ENCODE results near the gene POU2F3.
"Not testable (repeated sequence)": the region's sequence is repeated elsewhere in the genome, so short reads cannot be mapped to it uniquely, and the experiment has no call there.

The POU2F3 gene

DNA sequence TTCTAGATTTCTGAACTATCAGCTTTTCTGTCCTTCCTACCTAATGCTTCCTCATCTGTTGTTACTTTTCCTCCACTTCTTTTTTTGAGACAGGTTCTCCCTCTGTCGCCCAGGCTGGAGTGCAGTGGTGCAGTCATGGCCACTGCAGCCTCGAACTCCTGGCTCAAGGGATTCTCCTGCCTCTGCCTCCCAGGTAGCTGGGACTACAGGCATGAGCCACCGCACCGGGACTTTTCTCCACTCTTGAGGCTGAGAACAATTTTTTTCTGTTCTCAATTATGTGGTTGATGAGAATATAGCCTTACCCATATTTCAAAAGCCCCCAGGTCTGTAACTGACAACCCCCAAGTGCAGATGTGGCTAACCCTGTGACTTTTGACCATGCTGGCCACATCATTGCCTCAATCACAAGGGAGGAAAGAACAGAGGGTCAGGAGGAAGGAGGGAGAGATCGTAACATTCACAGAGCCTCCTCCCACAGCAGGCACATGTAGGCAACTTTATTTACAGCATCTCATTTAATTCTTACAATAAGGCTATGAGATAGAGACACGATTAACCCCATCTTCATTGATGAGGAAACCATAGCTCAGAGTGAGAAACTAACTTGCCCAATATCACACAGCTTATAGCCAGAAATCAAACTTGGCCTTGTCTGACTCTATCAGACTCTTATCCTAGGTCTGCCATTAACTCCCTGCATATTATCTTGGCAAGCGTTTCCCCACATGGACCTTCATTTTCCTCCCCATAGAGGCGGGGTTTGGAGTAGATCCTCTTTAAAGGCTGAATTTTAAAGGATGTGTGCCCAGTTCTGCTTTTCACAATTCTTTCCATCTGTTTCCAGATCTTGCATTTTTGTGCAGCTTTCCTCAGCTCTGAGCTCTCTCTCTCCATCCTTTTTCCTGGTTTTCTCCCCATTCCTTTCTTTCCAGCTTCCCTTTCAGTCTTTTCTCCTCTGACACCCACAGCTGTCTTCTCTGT lies 9.6 kb downstream of the POU2F3 start:
- TF ChIP-seq, protein P1, sequence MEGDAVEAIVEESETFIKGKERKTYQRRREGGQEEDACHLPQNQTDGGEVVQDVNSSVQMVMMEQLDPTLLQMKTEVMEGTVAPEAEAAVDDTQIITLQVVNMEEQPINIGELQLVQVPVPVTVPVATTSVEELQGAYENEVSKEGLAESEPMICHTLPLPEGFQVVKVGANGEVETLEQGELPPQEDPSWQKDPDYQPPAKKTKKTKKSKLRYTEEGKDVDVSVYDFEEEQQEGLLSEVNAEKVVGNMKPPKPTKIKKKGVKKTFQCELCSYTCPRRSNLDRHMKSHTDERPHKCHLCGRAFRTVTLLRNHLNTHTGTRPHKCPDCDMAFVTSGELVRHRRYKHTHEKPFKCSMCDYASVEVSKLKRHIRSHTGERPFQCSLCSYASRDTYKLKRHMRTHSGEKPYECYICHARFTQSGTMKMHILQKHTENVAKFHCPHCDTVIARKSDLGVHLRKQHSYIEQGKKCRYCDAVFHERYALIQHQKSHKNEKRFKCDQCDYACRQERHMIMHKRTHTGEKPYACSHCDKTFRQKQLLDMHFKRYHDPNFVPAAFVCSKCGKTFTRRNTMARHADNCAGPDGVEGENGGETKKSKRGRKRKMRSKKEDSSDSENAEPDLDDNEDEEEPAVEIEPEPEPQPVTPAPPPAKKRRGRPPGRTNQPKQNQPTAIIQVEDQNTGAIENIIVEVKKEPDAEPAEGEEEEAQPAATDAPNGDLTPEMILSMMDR (IDR thresholded peaks at IDR 0.05; ENCODE audit: low read depth, low read length): no peak
- H3K4me3 ChIP-seq (replicated peaks in 1 of 2; ENCODE audit: low read depth in 2 of 2, low read length in 2 of 2): no peak overlapping the region
- DNase-seq (ENCODE audit: low read depth in 2 of 2): no peak

DNA sequence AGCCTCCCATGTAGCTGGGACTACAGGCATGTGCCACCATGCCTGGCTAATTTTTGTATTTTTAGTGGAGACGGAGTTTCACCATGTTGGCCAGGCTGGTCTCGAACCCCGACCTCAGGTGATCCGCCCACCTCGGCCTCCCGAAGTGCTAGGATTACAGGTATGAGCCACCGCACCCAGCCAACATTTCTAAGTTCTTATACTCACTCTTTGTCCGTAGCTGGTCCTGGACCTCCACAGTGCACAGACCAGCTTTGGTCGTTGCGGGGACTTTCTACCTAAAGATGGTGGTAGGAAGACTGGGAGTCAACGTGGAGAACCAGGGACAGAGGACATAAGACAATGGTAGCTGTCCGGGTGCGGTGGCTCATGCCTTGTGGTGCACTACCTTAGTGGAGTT lies 13.4 kb downstream of the POU2F3 start:
- not testable (repeated sequence) for H3K4me3 ChIP-seq (replicated peaks in 1 of 2; ENCODE audit: low read depth in 2 of 2, low read length in 2 of 2); DNase-seq (ENCODE audit: low read depth in 2 of 2)

DNA sequence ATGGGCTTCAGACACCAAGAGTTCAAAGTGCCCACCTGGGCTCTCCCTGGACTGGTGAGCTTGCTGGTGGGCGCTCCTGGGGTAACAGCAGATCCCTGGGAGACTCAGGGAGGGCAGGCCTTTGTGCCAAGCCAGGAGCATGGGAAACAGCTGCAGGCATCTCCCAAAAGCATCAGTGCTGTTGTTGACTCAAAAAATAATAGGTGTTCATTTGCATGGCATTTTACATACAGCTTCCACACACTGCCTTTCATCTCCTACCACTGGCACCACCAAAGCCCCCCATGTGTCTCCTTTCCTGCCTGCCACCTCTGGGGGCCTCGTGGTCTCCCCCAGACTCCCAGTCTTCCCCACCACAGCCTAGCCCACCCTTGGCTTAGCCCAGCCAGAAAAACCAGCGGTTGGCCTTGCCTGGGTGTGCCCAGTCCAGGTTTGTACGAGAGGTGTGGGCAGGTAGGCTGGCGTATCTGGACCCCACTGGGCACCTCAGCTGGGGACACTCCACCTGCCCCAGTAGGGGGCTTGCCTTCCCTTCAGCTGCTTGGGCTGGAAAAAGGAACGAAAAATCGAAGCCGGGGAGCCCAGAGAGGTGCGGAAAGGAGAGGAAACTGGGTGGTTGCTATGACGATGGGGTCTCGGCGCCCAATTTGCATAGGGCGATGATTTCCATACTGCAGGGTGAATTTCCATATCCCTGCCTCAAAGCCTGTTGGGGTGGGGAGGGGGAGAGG lies 15.0 kb downstream of the POU2F3 start:
- no peak for DNase-seq (ENCODE audit: low read depth in 2 of 2)
- no peak overlapping the region for H3K4me3 ChIP-seq (replicated peaks in 1 of 2; ENCODE audit: low read depth in 2 of 2, low read length in 2 of 2)
- TF ChIP-seq, protein P1 (IDR thresholded peaks at IDR 0.05; ENCODE audit: low read depth, low read length): no peak

DNA sequence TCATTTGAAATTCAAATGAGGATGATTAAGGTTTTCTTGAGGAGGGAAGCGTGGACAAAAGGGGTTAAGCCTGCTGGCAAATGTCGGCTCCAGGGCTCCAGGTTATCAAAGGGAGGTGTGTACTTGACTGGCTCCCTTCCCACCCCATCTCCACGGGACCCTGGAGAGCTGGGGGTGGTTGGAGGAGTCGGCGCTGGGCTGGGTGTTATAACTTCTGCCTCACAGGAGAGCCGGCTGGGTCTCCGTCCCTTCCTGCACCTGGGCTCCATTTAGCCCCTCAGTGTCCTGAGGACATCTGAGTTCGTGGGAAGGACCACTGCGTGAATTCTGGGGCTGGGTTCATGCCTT lies 15.6 kb downstream of the POU2F3 start:
- TF ChIP-seq, protein P1 (IDR thresholded peaks at IDR 0.05; ENCODE audit: low read depth, low read length): no peak
- H3K4me3 ChIP-seq (replicated peaks in 1 of 2; ENCODE audit: low read depth in 2 of 2, low read length in 2 of 2): no peak overlapping the region
- DNase-seq (ENCODE audit: low read depth in 2 of 2): no peak

DNA sequence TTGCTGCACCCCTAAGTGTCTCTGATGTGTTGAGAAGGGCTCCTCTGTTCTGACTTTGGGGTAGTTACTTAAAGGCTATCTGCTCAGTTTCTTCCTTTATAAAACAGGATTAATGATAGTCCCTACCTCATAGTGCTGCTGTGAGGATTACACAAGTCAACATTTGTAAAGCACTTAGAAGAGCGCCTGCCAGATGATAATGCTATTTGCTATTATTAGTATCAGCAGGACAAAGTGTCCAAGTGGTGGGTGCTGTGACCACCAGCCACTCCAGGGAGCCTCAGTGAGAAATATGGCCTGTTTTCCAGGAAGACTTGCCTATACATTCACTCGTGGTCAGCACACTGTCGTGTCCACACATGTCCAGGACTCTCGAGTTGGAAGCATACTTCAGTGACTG lies 16.2 kb downstream of the POU2F3 start:
- TF ChIP-seq, protein P1 (IDR thresholded peaks at IDR 0.05; ENCODE audit: low read depth, low read length): no peak
- H3K4me3 ChIP-seq (replicated peaks in 1 of 2; ENCODE audit: low read depth in 2 of 2, low read length in 2 of 2): no peak overlapping the region
- DNase-seq (ENCODE audit: low read depth in 2 of 2): no peak

DNA sequence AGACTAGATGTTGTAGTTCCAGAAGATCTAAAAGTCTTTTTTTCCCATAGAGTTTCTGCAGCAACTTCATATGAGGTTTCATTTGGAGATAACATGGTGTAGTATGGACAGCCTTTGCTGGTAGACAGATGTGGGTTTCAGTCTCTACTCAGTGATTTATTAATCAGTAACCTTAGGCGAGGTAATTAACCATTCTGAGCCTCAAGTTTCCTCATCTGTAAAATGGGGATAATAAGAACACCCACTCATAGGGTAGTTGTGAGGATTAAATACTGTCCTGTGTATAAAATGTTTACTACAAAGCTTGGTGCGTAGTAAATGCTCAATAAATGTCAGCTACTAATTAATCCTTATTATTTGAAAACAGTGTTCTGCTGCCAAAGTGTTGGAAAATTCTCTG lies 16.8 kb downstream of the POU2F3 start:
- TF ChIP-seq, protein P1 (IDR thresholded peaks at IDR 0.05; ENCODE audit: low read depth, low read length): no peak
- no peak overlapping the region for H3K4me3 ChIP-seq (replicated peaks in 1 of 2; ENCODE audit: low read depth in 2 of 2, low read length in 2 of 2)
- no peak for DNase-seq (ENCODE audit: low read depth in 2 of 2)

DNA sequence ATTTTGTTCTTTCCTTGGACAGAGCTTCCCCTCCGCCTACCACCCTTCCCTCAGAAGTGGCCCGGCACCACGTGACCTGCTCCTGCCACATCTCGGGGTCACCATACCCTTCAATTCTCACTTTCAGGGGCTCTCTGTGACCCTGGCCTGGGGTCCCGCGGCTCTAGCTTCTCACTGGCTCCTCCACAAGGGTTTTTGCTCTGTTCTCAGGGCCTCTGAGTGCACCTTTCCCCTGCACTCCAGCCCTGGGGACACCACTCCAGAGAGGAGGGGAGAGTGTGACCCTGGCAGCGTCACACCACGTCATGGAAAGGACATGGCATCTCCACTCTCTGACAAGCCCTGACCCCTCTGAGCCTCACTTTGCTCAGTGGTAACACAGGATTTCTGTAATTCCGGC lies 17.4 kb downstream of the POU2F3 start:
- TF ChIP-seq, protein P1 (IDR thresholded peaks at IDR 0.05; ENCODE audit: low read depth, low read length): no peak
- H3K4me3 ChIP-seq (replicated peaks in 1 of 2; ENCODE audit: low read depth in 2 of 2, low read length in 2 of 2): no peak overlapping the region
- no peak for DNase-seq (ENCODE audit: low read depth in 2 of 2)

Data from cardiac fibroblast (primary cell).